Lower leg skin (tissue), 3 donors: ENCODE data around the gene ZFP36L1.

Experiments used
- CTCF ChIP-seq, 3 donors: fragments of 450-650 bp; IDR thresholded peaks; one replicate each; pipeline ENCODE4 v1.5.1; 2016; ENCODE audit warnings: antibody characterized with exemption in 3 of 3, mild to moderate bottlenecking in 3 of 3, moderate library complexity in 2 of 3
- POLR2A ChIP-seq, 2 donors: fragments of 450-650 bp; IDR thresholded peaks; one replicate each; pipeline ENCODE4 v1.6.1; 2016 to 2017; ENCODE audit warnings: antibody characterized with exemption in 2 of 2, mild to moderate bottlenecking in 1 of 2, moderate library complexity in 1 of 2

GRCh38 chr14:68771631-68772030 is 21.2 kb downstream of the ZFP36L1 start:
- TF ChIP-seq CTCF (IDR thresholded peaks at IDR 0.05): no peak
- TF ChIP-seq POLR2A (IDR thresholded peaks at IDR 0.05): no peak
